A549 treated with GW870086 at 1 μM for 4 hours (cell line): ENCODE results near the gene RPP38. TPM values are rescaled to one million over a fixed set of nuclear protein-coding genes. Genes with fewer than 3 reads are reported as not detected.

Experiments
- total RNA-seq: library from RNA; stranded (reverse); fragments of 200-300 nt; extraction: Qiagen RNA extraction; gene quantifications from 5 replicates; pipeline ENCODE4 v1.2.3, GENCODE V29; 2022; ENCODE audit warnings: low read depth

RPP38 gene
- total RNA-seq: 33.1 to 41.4 TPM (median 38.0 TPM) in 5 replicates

GRCh38 chr10:15097011-15097812 lies at the start of gene RPP38:
Gene RPP38 (plus strand): TSS chr10:15097355. CDS start chr10:15103315, 5,960 bp downstream.

GRCh38 chr10:15088428-15089261 lies 8.5 kb upstream of the RPP38 start, which contains the start of gene ACBD7:
Gene ACBD7 (minus strand): TSS chr10:15088776. CDS start chr10:15088728, 48 bp downstream.

Other genes with a start within 250 kb of the RPP38 start
- gene SUV39H2, start 218.5 kb upstream of the RPP38 start, total RNA-seq: 18.9 to 23.0 TPM (median 20.8 TPM) in 5 replicates
- gene DCLRE1C, start 143.3 kb upstream of the RPP38 start, total RNA-seq: 3.9 to 6.6 TPM (median 5.7 TPM) in 5 replicates
- 0.55 to 1.0 TPM (median 0.77 TPM) in 5 replicates for gene MEIG1, start 138.0 kb upstream of the RPP38 start, total RNA-seq
- 0.39 to 0.59 TPM (median 0.43 TPM) in 5 replicates for gene OLAH, start 53.4 kb upstream of the RPP38 start, total RNA-seq
- 0.85 to 1.3 TPM (median 1.1 TPM) in 5 replicates for gene ACBD7, start 8.6 kb upstream of the RPP38 start, total RNA-seq
- gene NMT2, start 71.3 kb downstream of the RPP38 start, total RNA-seq: 18.7 to 24.2 TPM (median 21.5 TPM) in 5 replicates